GM12801 (cell line): ENCODE measurements around the gene TRAPPC12.

ENCODE experiments used
- TF ChIP-seq, protein P1 (sequence below): IDR thresholded peaks from one replicate; pipeline ENCODE4 v1.5.1; 2011; ENCODE audit warnings: control low read depth; ENCODE audit not compliant: insufficient read length; ENCODE audit errors: extremely low read depth

TRAPPC12 gene

DNA sequence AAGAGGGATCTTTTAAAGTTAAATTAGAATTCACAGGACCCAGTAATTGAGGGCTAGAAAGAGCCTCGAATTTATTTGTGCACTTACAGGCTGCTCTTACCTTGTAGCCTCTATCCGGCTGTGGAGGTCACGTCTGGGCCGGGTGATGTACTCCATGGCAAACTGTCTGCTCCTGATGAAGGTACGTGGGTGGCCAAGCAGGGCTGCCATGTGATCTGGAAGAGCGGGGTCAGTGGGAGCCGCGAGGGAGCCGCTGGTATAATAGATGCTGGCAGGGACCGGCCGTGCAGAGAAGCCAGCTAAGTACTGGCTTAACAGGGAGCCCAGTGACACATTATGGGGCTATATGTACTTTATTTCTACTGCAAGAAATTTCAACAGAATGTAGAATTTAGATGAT, 80.7 kb downstream of the TRAPPC12 start:
- TF ChIP-seq, protein P1, sequence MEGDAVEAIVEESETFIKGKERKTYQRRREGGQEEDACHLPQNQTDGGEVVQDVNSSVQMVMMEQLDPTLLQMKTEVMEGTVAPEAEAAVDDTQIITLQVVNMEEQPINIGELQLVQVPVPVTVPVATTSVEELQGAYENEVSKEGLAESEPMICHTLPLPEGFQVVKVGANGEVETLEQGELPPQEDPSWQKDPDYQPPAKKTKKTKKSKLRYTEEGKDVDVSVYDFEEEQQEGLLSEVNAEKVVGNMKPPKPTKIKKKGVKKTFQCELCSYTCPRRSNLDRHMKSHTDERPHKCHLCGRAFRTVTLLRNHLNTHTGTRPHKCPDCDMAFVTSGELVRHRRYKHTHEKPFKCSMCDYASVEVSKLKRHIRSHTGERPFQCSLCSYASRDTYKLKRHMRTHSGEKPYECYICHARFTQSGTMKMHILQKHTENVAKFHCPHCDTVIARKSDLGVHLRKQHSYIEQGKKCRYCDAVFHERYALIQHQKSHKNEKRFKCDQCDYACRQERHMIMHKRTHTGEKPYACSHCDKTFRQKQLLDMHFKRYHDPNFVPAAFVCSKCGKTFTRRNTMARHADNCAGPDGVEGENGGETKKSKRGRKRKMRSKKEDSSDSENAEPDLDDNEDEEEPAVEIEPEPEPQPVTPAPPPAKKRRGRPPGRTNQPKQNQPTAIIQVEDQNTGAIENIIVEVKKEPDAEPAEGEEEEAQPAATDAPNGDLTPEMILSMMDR = no peak

DNA sequence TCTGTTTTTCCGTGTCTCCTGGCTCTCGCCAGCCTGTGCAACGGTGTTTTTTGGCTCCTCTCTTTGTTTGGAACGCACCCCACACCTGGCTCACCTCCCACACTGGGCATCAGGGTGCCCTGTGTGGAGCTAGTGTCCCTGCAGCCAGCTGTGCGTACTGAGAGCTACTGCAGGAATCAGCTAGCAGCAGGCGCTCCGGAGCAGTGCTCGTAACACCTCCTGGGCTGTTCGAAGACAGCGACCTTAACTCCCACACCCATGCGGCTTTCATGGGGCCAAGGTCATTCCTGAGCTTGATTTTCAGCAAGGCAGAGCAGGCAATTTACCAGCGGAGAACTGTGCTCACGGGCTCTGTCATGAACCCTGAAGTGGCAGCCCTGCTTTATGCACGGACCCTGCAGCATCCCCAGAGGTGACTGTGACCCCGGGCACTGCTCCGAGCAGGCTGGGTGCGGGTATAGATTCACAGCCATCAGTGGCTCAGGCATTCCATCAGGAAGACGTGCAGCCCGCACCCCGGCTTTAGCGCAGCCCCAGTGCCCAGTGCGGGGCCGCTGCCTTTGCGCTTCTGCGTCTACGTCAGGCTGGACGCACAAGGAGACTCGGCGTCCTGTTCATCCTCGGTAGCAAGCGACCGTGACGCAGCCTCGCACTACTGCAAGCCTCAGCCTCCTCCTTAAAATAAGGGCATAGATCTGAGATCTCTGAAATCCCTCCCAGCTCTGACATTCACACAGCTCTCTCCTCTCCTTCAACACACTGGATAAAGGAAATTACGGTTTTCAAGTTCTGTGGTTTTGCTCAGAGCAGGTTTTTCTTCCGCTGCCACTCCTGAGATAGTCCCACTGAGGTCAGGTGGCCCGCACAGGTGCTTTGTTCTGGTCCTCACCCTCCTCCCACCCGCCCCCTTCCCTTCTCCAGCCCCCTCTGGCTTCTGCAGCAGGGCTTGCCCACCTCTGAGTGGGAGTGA, 81.6 kb downstream of the TRAPPC12 start:
- TF ChIP-seq, protein P1 = no peak

DNA sequence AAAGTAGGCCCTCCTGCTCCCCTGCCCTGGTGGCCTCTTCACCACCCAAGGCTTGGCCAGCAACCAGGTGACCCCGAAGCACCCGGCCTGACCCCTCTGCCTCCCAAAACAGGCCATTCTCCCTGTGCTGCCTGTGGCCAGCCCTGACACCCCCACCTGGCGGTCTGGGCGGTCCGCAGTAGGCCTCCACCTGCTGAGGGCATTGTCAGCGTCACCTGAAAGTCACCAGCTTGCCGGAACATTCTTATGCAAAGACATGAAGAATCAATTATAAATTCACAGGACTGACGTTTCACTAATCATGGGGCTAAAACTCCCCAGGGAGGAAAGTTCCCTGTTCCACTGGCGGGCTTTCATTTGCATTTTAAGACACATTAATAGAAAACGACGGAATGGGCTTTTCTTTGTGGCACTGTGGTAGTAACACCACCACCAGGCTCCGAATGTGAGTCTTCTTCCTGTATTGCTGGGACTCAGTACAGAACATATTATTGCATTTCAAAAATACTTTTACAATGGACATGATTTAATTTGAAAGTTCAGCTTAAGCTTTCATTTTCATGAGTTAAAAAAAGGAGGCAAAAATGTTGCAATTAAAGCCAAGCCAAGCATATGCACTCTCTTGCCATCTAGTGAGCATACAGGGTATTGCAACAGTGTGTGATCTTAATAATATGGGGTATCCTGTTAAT, 82.5 kb downstream of the TRAPPC12 start:
- TF ChIP-seq, protein P1 = peak; percentile 92

DNA sequence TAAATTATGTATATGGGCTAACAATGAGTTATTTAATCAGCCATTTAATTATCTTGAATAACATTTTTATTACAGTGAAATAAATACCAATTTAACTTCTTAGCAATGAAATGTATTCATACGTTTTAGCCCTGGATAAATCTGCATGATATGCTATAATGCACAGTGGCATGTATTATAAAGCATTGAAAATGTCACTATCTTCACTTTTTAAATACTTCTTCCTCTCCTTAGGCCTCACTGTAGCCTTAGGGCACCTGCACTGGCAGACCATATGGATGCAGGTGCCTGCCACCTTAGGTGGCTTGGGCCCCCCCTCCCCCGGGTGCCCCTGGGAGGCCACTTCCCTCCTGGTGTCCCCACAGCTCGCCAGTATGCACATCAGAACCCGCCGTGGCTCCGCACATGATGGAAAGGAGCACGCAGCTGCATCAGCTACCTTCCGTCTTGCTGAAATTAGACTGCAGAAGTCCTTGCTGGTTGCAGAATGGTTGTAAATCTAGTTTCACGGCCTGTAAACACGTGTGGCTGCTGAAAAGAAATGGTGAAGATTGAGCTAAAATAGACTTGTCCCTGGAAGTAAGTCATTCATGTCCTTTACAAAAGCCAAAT, 83.1 kb downstream of the TRAPPC12 start:
- TF ChIP-seq, protein P1 = no peak

DNA sequence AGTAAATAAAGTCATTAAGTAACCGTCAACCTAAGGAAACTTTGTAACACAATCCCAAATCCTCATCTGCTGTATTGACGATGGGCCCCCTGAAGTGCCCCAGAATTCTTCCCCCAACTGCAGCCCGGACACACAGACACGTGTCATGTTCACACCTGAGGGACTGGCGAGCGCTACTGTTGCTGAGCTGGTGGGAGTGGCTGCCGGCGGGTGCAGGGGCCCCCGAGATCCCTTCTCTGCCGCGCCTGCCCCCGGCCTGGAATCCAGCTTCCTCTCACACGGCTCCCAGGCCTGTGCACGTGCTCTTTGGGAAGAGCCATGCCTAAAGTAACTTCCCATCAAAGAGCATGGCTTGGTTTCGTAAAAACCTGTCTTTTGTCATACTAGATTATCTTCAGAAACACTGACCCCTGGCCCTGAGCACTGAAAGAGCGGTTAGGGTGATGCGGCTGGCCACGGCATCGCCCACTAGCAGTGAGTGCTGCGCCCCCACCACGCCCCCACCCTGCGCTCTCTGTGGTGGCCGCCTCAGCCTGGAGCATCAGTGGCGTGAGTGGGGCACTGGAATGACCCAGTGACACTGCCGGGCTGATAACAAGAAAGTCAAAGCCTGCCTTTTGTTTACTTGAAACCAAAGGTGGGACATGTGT, 83.8 kb downstream of the TRAPPC12 start:
- TF ChIP-seq, protein P1 = no peak

DNA sequence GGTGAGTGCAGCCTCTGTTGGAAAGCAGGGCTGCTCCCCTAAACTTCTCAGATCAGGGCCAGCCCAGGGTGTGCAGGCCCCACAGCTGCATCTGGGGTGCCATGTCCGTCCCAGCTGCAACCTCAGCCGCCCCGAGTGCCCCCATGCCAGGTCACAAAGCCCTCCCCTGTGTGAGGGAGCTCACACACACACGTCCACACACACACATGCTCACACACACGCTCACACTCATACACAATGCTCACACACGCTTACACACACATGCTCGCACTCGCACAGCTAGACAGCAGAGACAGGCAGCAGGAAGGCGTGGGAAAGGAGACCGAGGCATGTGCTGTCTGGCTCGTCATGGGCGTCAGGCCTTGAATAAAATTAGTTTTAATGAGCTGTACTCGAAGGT, 84.5 kb downstream of the TRAPPC12 start:
- TF ChIP-seq, protein P1 = no peak
